Fibroblast of skin of left quadriceps (primary cell): ENCODE measurements around the gene LCOR.
A peak's percentile ranks its signal among the peaks of the same experiment; 100 is the strongest.
"Not testable (repeated sequence)": the region's sequence is repeated elsewhere in the genome, so short reads cannot be mapped to it uniquely, and the experiment has no call there.

Experiments
- DNase-seq, 2 experiments: peaks; one replicate each; pipeline ENCODE4 v3.0.0-alpha.2; 2013; ENCODE audit warnings: low read depth in 2 of 2

The LCOR gene

GRCh38 chr10:96840841-96841518, 8.9 kb downstream of the LCOR start:
- DNase-seq = no peak

DNA sequence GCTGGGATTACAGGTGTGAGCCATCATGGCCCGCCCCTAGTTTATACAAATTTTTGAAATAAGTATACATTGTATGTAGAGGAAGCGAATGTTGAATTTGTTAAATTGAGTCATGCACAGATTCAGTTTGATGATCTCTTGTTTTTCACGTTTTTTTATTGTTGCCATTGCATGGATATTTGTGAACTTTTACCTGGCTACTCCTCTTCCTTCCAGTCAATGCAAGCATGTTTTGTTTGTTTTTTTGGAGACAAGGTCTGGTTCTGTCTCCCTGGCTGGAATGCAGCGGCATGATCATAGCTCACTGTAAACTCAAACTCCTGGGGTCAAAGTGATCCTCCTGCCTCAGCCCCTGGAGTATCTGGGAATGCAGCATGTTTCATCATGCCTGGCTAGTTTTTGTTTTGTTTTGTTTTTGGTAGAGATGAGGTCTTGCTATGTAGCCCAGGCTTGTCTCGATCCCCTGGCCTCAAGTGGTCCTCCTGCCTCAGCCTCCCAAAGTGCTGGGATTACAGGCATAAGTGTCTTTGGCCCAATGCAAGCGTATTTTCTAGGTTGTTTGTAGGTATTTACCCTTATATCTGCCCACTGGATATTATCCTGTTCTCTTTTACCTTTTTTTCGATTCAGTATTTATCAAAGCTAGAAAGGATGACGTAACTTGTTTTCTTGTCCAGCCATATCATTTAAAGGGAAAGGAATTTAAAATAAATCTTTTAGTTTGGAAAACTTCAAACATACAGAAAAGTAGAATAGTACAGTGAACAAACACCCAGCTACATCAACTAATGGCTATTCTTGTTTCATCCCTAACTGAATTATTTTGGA, 11.0 kb downstream of the LCOR start:
- no peak for DNase-seq

- DNase-seq = no peak
Observed at GRCh38 chr10:96843823-96844222, 11.7 kb downstream of the LCOR start.

DNA sequence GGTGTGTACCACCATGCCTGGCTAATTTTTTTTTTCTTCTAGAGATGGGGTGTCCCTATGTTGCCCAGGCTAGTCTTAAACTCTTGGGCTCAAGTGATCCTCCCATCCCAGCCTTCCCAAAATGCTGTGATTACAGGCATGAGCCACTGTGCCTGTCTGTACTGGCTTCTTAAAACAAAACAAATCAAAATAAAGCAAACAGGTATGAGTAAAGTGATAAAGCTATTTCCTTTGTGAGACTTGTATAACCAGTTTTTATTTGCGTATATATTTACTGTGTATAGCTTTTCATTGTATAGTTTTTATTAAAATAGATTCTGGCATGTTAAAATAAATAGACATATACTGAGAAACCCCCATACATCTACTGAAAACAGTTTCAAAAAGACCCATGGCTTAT, 14.3 kb downstream of the LCOR start:
- no peak for DNase-seq

GRCh38 chr10:96846926-96847325, 14.8 kb downstream of the LCOR start:
- DNase-seq = no peak

- not testable (repeated sequence) for DNase-seq
Observed at GRCh38 chr10:96847356-96847755, 15.3 kb downstream of the LCOR start.

DNA sequence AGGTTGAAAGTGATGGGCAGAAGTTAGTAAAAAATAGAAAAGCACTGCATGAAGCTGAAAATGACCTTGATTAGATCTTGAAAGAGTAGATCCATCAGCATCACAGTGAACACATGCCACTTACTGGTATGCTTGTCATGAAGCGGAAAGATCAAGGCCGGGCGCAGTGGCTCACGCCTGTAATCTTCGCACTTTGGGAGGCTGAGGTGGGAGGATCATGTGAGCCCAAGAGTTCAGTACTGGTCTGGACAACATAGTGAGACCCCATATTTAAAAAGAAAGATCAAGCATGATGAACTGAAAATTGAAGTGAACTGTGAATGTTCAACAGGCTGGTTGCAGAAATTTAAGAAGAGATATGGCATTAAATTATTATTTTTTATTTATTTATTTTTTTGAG, 18.0 kb downstream of the LCOR start:
- DNase-seq = no peak

DNA sequence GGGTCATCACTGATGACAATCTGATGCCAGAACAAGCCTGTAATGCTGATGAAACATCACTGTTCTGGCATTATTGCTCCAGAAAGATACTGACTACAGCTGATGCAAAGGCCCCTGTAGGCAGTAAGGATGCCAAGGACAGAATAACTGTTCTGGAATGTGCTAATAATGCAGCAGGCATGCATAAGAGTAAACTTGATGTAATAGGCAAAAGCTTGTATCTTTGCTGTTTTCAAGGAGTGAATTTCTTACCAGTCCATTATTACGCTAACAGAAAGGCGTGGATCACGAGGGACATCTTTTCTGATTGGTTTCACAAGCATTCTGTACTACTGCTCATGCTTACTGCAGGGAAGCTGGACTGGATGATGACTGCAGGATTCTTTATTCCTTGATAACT, 18.7 kb downstream of the LCOR start:
- peak; percentile 87 for DNase-seq

DNA sequence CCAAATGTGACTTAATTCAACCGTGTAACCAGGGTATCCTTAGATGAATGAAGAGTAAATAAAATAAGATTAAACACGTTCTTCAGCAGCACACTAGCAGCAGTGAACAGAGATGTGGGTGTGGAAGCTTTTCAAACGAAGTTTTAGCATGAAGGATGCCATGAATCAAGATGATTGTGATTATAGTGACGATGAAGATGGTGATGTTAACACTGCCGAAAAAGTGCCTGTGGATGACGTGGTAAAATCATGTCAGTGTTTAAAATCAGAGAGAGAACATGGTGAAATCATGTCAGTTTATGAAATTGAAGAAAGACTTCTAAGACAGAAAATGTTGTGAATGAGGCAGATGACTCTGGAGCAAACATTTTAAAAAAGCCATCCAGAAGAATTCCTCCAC, 19.2 kb downstream of the LCOR start:
- no peak for DNase-seq

DNA sequence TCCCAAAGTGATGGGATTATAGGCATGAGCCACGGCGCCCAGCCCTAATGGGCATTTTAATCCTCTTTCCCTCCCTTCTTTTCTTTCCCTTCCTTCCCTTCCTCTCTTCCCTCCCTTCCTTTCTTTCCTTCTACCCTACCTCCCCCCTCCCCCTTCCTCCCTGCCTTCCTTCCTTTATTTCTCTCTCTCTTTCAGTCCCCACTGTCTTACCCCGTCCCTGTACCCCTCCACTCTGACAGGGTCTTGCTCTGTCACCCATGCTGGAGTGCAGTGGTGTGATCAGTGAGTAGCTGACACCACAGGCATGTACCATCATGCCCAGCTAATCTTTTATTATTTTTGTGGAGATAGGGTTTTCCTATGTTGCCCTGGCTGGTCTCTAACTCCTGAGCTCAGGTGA, 24.2 kb downstream of the LCOR start:
- DNase-seq = no peak

- DNase-seq = no peak
Observed at GRCh38 chr10:96857301-96858012, 25.4 kb downstream of the LCOR start.

GRCh38 chr10:96858038-96858705, 26.1 kb downstream of the LCOR start:
- no peak for DNase-seq

- DNase-seq = no peak
Observed at GRCh38 chr10:96858706-96859050, 26.6 kb downstream of the LCOR start.

DNA sequence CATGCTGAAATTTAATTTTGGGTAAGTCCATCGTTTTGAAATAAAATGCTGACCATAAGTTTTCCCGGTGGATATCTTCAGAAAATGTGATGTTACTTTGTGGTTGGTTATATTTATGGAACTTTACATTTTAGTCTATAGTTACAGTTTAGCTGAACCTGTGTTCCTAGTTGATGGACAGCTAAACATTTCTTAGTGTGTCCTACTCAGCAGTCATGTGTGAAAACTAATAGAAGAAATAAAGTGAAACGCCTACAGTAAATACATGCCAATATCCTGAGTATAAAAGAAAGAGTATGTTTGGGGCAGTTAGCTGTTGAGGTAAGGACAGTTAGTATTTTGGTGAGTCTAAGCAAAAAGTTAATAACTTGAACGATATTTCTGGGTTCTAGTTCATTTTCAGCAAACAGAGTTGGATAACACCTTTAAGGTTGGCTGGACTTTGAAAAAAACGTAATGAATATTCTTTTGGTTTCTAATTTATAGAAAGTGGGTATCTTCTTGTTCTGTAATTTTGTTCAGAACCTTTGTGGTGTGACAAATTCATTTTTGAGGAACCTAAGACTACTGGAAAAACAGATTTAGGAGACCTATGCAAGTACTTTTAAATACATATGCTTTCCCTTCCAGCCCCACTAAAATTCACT, 28.7 kb downstream of the LCOR start:
- DNase-seq = no peak

DNA sequence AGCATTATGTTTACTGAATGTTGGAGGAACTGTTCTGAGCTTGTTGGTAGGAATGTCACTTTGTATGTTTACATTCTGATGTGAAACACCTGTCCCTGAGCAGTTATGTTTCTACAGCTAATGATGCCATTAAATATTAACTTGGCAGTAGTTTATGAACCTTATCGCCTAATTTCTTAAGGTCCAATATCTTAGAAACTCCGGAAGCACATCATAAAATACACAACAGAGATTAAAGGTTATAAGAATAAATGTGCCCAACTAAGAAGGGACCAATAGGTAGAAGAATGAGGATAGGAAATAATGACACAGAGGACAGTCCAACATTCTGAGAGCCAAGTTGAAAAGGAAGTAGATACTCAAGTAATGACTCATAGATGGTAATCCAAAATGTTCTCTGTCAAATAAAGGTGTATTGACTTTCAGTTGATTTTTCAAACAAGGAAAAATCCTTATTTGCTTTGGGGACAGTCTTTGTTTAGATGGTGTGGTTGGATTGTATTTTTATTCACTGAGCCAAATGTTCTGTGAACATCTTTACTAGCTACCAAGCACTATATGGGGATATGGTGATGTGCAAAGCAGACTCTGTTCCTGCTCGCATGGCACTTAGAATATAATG, 31.9 kb downstream of the LCOR start:
- no peak for DNase-seq

DNA sequence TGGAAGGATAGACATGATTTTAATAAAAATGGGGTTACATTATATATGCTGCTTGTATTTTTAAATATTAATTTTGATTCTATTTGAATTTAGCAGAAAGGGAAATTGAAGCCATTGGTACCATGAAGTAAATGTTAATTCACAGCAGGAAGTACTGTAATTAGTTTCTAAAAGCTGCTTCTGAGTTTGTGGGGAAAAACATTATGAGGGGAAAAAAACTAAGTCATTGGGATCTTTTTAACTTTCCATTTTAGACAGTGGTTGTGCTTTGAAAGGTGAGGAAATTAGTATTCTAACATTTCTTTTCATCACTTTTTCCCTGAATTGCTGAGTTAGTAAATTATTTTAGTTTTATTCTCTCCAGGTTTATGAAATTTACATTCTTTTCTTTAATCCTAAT, 41.0 kb downstream of the LCOR start:
- DNase-seq = no peak

- no peak for DNase-seq
Observed at GRCh38 chr10:96873756-96874467, 41.8 kb downstream of the LCOR start.

DNA sequence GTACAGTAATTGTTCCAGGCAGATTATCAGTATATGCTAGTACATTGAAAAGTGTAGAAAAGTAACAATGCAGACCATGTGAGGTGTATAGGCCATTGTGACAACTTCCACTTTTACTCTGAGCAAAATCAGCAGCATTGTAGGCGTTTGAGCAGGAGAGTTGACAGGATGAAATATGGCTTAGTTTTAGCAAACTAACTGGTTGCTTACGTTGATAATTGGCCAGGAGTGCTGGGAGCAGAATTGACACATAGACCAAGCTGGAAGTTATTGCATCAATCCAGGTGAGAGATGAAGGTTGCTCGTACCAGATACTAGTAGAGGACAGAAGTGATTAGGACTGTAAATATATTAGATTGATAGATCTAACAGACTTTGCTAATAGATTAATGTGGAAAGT, 46.0 kb downstream of the LCOR start:
- DNase-seq = no peak

DNA sequence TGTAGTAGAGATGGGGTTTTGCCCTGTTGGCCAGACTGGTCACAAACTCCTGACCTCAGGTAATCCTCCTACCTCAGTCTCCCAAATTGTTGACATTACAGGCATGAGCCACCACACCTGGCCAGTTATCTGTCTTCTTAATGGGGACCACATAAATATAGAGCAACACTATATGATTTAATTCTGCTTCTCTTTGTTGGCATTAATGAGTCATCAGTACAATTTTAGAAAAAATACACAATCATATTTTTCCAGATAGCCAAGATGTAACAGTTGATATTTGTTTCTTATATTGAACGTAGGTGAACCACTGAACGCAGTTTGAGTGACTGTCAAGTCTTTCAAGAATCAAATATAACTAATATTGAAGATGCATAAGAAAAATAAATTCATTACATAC, 48.5 kb downstream of the LCOR start:
- no peak for DNase-seq

DNA sequence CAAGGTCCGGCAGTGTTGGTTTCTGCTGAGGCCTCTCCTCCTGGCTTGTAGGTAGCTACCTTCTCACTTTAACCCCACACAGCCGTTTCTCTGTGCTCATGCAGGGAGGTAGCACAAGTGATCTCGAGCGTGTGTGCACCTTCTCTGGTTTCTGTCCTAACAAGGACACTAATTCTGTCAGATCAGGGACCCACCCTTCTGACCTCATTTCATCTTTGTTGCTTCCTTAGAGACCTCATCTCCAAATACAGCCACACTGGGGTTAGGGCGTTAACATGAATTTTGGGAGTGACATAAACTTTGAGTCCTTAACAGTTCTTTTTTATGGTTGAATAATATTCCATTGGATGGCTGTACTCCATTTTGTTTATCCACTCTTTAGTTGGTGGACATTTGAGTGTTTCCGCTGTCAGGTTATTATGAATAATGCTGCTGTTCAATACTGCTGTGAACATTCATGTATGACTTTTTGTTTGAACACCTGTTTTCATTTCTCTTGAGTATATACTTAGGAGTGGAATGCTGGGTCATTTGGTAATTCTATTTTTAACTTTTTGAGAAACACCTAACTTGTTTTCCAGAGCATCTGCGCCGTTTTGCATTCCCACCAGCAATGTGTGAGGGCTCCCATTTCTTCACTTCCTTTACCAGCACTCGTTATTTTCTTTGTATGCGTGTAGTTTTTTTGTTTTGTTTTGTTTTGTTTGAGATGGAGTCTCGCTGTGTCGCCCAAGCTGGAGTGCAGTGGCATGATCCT, 57.5 kb downstream of the LCOR start:
- no peak for DNase-seq
